CD4-positive, alpha-beta T cell treated with Interleukin-10 for 1 hour (primary cell): Measurements from ENCODE around the gene TNFAIP6.
"Not testable (repeated sequence)": the region's sequence is repeated elsewhere in the genome, so short reads cannot be mapped to it uniquely, and the experiment has no call there.

Experiments
- DNase-seq: peaks from one replicate; pipeline ENCODE4 v3.0.0-alpha.2; 2020

TNFAIP6 gene, protein sequence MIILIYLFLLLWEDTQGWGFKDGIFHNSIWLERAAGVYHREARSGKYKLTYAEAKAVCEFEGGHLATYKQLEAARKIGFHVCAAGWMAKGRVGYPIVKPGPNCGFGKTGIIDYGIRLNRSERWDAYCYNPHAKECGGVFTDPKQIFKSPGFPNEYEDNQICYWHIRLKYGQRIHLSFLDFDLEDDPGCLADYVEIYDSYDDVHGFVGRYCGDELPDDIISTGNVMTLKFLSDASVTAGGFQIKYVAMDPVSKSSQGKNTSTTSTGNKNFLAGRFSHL

DNA sequence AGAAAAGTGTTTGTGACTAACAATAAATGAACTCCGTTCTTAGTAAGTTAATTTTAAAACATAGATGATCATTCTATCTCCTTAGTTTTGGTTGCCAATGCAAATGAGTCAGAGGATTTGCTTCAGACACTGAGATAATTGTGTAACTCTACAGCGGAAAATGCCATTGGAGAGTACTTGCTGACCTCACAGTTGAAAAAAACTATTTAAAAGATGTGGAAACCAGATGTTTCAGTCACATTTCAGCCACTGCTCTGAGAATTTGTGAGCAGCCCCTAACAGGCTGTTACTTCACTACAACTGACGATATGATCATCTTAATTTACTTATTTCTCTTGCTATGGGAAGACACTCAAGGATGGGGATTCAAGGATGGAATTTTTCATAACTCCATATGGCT is at the start of gene TNFAIP6:
TNFAIP6 (plus strand) TSS at position 234 of the 400 bp plus-strand sequence; CDS start at position 309, 75 bp downstream.
- DNase-seq: no peak

DNA sequence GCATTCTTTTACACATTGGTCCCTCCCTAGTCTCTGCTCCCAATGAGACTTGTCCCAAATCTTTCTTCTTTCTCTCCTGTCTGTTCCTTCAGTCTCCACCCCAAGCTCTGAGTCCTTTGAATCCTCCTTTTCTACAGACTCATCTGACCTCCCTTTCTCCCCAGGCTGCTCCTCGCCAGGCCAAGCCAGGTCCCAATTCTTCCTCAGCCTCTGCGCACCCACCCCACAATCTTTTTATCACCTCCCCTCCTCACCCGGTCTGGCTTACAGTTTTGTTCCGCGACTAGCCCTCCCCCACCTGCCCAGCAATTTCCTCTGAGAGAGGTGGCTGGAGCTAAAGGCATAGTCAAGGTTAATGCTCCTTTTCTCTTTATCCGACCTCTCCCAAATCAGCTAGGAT is 47.1 kb upstream of the TNFAIP6 start:
- DNase-seq: not testable (repeated sequence)

DNA sequence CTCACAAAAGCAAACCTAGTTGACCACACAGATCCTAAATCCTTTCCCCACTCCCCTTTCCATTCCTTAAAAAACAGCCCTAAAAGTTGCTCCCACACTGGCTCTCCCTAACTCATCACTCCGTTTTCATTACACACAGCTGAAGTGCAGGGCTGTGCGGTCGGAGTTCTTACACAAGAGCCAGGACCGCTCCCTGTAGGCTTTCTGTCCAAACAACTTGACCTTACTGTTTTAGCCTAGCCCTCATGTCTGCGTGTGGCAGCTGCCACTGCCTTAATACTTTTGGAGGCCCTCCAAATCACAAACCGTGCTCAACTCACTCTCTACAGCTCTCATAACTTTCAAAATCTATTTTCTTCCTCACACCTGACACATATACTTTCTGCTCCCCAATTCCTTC is 45.0 kb upstream of the TNFAIP6 start:
- DNase-seq: not testable (repeated sequence)

DNA sequence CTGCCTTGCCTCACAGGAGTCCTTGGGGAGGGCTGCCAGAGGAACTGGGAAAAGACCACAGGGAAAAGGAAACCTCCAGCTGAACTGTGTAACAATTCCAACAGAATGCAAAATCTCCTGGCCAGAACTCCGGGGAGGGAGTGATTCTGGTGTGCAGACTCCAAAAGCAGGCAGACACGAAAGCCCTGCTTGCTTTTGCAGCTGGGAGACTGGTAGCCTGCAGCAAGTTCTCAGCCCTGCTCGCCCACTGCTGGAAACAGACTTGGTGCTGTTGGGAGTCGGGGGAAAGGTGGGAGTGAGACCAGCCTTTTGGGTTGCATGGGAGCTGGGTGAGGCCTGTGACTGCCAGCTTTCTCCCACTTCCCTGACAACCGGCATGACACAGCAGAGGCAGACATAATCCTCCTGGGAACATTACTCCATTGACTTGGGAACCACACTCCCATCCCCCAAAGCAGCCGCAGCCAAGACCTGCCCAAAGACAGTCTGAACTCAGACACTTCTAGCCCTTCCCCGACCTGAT is 42.0 kb upstream of the TNFAIP6 start:
- no peak for DNase-seq

DNA sequence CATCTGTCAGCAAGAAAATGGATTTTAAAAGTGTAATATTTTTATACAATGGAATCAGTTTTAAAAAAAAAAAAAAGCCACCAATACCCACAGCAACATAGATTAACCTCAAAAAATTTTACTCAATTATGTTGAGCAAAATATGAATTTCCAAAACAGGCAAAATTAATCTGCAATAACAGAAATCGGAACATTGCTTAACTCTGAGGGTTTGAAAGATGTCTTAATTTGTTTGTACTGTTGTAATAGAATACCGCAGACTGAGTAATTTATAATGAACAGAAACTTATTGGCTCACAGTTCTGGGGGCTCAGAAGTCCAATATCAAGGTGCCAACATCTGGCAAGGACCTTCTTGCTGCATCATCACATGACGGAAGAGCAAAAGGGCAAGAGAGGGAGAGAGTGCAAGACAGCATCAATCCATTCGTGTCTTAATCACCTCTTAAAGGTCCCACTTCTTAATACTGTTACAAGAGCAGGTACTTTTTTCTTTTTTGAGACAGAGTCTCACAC is 31.8 kb upstream of the TNFAIP6 start:
- DNase-seq: no peak

DNA sequence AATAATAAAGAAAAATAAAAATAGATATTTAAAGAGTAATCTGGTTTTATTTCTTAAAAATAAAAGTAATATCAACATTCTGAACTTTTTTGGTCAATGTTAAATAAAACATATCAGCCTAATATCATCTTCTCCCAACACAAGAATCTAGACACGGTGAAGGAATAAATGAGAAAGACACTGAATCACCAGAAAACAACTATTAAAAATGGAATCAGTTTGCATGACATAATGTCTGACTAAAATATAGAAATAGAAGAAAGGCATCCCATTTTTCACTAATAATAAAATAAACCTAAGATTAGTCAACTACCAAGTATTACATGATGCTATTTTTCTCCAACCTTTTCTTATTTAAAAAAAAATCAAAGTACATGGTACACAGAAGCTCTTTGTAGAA is 30.8 kb upstream of the TNFAIP6 start:
- no peak for DNase-seq

DNA sequence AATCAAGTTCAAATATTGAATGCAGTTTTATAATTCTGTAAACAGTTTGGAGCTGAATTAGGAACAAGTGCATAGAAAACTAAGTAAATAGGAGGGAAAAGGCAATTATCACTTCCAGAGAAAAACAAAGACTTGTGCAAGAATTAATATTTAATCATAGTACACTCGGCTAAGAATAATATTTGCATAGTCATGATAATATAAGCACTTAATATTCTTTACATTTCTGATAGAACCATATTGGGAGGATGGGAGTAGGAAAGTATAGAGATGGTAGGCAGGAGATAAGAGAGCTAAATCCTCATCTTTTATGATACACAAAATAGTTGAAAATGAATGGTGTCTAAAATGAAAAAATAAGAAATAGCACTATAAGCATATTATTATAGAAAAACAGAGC is 27.4 kb upstream of the TNFAIP6 start:
- no peak for DNase-seq

DNA sequence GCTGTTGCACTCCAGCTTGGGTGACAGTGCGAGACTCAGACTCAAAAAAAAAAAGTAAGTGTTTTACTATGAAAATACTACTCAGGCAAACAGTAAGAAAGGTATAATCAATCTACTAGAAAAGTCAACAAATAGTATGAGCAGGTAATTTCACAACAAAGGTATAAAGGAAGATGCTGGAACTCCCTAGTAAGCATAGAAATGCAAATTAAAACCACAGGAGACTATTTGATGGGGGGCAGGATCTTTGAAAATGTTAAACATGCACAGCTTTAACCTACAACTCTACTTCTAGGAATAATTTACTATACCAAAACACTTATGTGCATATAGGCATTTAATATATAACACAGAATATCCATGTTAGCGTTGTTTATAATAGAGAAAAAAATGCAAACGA is 24.3 kb upstream of the TNFAIP6 start:
- no peak for DNase-seq

DNA sequence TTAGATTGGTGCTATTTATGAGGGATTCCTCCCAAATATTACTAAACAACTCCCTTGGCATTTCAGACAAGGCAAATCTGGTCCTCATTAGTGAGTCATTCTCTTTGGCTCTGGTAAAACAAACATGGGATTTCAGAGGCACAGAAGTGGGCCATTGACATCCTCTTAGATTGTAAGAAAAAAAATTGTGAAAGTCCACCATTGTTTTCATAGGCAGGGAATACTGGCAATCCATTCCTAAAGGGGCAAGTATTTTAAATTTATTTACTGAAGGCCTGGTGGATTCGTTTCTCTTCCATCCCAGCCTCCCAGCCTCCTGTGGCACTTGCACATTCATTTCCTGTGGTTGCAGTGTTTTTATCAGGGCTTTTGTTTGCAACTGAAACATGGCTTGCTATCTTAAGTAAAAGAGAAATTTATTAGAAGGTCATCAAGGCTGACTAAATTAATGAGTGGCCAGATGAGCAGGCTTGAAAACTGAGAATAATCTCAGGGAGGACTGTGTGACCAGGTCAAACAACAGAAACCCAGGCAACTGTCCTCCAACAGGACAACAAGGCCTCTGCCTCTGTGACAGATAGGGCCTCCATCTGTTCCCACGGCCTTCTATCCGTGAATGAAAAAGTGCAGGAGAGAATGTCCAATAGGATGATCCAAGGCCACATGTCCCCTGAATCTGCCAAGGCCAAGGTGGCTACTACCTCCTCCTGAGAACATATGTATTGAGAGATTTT is 23.1 kb upstream of the TNFAIP6 start:
- no peak for DNase-seq

DNA sequence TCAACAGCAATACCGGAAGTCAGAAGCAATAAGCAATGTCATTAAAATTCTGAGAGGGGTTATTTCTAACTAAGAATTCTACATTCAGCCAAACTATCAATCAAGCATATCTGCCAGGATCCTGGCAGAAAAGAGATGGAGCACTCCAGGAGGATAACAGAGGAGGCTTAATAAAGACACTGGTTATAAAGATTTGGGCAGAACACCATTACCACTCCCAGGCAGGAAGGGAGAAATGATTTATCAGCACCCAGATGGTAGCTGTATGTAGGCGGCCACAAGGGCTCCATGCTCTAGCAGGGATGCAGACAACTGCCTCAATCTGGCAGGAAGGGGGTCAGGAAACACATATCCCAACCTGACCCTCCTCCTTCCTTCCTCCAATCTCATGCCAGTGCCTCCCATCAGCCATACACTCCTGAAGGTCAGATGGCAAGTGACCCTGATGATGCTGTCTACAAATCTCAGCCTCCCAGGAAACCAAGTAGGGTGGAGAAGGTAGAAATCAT is 20.5 kb upstream of the TNFAIP6 start:
- DNase-seq: no peak

DNA sequence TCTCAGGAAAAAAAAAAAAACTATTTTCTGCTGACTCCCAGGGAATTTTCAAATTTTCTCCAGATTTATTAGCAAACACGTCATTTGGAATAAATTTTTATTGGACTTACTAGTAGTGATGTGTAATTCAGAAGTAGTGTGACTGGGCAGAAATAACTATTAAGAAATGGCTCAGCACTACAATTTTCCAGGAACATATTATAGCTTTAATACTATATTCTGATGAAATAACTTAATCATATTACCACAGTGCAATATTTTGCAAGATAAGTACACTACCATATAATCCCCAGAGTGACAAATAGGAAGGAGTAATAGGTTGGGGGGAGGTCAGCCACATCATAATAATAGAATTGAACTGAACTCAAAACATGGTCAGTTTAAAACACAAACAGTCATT is 19.7 kb upstream of the TNFAIP6 start:
- DNase-seq: no peak

DNA sequence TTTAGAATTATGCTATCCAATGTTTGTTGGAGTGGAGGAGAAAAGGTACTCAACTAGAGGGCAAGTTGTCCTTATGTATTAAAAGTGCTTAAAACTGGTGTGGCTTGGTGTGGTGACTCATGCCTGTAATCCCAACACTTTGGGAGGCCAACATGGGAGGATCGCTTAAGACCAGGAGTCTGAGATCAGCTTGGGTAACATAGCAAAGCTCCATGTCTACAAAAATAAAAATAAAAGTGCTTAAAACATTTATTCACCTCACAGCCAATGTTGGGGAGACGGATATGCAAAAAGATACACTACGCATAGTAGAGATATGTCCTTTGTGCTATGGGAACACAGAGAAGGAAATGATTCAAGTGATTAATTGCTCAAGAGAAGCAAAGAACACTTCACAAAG is 19.3 kb upstream of the TNFAIP6 start:
- no peak for DNase-seq

DNA sequence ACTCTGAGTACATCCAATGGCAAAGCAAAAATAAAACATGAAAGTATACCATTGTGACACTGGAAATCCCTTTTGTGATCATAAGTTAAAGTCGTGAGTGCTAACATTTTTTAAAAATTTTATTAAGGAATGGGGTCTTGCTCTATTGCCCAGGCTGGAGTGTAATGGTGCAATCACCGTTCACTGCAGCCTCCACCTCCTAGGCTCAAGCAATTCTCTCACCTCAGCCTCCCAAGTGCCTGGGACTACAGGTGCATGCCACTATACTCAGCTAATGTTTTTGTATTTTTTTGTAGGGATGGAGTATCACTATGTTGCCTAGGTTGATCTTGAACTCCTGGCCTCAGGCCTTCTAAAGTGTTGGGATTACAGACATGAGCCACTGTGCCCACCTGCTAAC is 14.3 kb upstream of the TNFAIP6 start:
- no peak for DNase-seq

DNA sequence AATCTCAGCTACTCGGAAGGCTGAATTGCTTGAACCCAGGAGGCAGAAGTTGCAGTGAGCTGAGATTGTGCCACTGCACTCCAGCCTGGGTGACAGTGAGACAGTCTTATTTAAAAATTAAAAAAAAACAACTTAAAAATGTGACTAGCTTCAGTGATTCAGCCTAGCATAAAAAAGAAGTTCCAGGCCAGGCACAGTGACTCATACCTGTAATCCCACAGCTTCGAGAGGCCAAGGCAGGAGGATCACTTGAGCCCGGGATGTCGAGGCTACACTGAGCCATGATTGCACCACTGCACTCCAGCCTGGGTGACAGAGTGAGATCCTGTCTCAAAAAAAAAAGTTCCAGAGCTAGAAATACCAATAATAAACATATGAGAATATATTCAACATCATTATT is 13.2 kb upstream of the TNFAIP6 start:
- DNase-seq: not testable (repeated sequence)

DNA sequence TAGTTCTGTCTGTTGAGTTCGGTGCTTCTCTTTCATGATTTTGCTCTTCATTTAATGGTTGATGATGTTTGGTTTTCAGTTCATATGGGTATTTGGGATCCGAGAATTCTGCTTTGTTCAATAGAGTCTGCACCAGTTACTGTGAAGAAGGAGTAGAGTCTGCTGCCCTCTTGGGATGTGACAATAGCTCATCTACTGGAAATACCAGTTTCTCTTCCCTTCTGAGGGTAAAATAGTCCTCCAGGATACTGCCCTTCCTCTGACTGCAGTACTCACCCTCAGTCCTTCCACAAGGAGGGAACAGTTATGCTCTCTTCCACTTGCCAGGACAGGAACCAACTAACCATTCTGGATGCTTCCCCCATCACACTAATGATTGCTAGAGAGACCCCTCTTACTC is 12.5 kb upstream of the TNFAIP6 start:
- no peak for DNase-seq

DNA sequence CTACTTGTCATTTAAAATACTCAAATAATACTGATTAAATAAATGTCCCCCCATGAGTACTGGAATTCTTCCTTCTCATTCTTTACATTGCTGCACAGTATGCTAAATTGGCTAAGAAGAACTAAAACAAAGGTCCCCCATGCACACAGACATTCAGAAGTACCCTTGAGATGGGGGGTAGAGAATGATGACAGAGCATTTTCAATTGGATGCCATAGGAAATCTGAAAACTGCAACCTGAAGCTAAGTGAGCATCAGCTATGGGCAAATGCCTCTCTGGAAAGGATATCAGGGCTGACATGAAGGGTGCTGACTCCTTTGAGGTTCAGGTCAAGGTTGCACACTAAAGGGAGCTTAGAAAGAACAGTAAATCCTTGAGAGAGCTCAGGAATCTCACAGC is 10.1 kb upstream of the TNFAIP6 start:
- no peak for DNase-seq

DNA sequence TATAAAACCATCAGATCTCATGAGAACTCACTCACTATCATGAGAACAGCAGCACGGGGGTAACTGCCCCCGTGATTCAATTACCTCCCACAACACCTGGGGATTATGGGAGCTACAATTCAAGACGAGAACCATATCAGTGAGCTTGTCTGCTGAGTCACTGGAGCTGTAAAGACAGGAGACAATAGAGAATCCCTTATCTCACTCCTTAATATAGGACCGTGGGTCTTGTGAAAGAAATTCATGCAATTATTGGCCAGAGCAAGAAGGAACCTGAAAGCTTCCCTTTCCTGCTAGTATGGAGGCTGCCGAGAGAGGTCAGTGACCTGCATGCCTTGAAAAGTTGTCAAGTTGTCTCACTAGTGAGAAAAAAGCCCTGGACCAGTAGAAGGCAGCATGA is 9.5 kb upstream of the TNFAIP6 start:
- DNase-seq: no peak

DNA sequence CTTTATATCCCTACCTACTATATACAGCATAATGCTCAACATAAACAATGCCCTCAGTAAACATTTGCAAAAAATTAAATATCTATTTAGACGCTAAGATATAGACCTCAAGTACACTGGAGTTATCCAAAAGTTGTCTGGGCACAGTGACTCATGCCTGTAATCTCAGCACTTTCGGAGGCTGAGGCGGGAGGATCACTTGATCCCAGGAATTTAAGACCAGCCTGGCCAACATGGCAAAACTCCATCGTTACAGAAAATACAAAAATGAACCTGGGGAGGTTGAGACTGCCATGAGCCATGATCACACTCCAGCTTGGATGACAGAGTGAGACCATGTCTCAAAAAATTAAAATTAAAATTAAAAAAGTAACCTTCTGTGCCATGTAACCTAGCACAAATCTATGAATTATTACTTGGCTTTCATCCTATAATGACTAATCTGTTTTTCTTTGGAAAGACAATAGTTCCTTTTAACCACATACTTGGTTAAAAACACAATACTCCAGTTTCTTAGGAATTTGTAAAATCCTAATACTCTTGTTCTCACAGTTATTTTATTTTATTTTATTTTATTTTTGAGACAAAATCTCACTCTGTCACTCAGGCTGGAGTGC is 6.7 kb upstream of the TNFAIP6 start:
- DNase-seq: no peak

DNA sequence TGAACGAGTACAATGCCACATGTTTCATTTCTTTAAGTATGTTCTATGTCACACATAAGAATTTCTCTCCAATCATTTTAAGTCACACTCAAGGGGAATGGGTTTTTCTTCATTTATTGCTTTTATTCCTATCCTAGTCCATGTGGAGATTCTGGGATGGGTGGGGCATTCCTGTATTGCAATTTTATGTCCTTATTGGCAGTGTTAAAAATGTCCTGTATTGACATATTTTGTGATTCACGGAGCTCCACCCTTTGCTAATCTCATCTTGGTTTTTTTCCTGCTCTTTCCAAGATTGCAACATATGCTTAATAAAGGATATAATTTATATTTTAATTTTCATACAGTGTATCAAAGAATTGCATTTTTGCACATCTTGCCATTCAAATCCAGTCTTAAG is 3.4 kb upstream of the TNFAIP6 start:
- no peak for DNase-seq

DNA sequence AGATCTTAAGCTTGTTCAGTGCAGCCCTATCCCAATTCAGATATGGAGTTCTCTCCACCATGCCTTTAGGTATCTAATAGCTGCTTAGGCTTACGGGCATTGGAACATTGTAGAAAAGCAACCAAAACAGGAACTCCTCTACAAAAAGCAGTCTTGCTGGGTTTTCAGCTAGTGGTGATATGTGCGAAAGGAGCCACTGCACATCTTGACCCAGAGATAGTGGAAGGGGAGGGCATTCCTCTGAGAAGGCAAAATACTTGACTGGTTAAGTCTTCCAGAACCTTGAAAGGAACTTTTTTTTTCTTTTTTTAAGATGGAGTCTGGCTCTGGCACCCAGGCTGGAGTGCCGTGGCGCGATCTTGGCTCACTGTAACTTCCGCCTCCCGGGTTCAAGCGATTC is 2.6 kb upstream of the TNFAIP6 start:
- no peak for DNase-seq

DNA sequence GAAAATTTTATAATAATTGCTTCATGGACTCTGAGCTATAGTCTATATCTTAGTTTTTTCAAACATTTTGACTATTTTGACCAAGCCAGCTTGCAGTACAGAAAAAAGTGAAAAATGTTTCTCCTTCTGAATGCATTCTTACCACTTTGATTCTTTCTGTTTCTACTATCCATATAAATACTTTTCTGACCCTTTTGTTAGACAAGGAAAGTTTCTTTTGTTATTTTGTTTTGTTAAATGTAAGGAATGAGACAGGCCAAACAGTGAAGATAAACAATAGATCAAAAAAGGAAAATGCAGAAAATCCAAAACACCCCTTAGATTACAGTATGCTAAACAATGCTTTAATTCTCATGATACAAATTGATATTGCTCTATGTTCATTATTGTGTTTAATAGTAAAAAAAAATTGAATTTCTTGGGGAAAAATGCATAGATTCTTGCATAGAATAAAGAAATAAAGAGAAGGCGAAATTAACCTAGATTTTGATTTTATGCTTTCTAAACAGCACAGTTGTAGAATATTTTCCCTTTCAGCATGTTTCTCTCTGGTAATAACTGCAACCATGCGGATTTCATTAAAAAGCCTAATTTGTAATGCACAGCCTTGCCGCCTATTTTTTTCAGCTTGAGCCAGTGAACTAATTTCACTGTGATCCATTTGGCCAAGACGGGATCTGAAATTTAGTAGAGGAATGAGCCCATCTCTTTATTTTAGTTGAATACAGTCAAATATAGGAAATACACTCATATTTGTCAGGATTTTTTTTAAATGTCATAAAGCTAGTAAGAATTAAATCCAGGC is 976 bp downstream of the TNFAIP6 start:
- DNase-seq: no peak

DNA sequence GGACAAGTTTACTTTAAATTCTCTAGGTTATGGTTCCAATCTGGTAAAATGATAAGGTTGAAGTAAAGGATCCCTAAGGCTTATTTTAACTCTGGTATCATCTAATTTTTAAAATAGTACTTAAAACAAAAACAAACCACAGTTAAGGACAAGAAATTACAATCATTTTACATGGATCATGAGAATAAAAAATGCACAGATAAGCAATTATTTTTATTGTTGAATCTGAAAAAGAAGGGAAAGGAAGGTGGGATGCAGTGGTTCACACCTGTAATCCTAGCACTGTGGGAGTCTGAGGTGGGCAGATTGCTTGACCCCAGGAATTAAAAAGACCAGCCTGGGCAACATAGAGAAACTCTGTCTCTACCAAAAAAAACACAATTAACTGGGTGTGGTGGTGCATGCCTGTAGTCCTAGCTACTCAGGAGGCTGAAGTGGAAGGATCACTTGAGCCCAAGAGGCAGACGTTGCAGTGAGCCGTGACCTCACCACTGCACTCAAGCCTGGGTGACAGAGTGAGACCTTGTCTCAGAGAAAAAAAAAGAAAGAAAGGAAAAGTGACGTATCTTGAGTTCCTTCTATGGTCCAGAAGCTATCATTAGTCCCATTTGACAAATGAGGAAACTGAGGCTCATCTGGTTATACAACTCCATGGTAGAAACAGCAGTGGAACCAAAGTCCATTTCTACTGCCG is 2.5 kb downstream of the TNFAIP6 start:
- no peak for DNase-seq
